H9 (cell line): Measurements from ENCODE around the gene GSK3A. TPM values are rescaled to one million over a fixed set of nuclear protein-coding genes. Genes with fewer than 3 reads are reported as not detected.
A peak's percentile ranks its signal among the peaks of the same experiment; 100 is the strongest.

ENCODE experiments used
- DNase-seq: peaks from one replicate; pipeline ENCODE4 v3.0.0-alpha.2; 2017
- H2AFZ ChIP-seq: one replicate; pipeline ENCODE4 v1.6.1; 2013; ENCODE audit warnings: mild to moderate bottlenecking, low read length, control low read depth, moderate library complexity
- H2AK5ac ChIP-seq: 2 replicates; pipeline ENCODE4 v1.6.1; 2013; ENCODE audit warnings: low read length, control low read depth, mixed read lengths; ENCODE audit not compliant: insufficient read length
- H2BK120ac ChIP-seq: one replicate; pipeline ENCODE4 v1.6.1; 2013; ENCODE audit warnings: low read depth, mild to moderate bottlenecking, low read length, control low read depth, inconsistent platforms; ENCODE audit not compliant: poor library complexity, severe bottlenecking
- H2BK12ac ChIP-seq: 2 replicates; pipeline ENCODE4 v1.6.1; 2013; ENCODE audit warnings: low read length, control low read depth, mixed read lengths, low read depth; ENCODE audit not compliant: insufficient read length
- H2BK15ac ChIP-seq: 2 replicates; pipeline ENCODE4 v1.6.1; 2013; ENCODE audit warnings: low read depth, low read length, control low read depth
- H2BK20ac ChIP-seq: one replicate; pipeline ENCODE4 v1.6.1; 2013; ENCODE audit warnings: low read depth, mild to moderate bottlenecking, low read length, control low read depth, inconsistent platforms; ENCODE audit not compliant: poor library complexity, severe bottlenecking
- H2BK5ac ChIP-seq: 2 replicates; pipeline ENCODE4 v1.6.1; 2013; ENCODE audit warnings: low read length, control low read depth, mixed read lengths; ENCODE audit not compliant: insufficient read length
- H3K14ac ChIP-seq: 2 replicates; pipeline ENCODE4 v1.6.1; 2013; ENCODE audit warnings: low read length, control low read depth; ENCODE audit not compliant: insufficient read depth
- H3K18ac ChIP-seq: 2 replicates; pipeline ENCODE4 v1.6.1; 2013; ENCODE audit warnings: low read depth, mild to moderate bottlenecking, mixed read lengths, low read length, control low read depth; ENCODE audit not compliant: insufficient read length
- H3K23ac ChIP-seq: 2 replicates; pipeline ENCODE4 v1.6.1; 2013; ENCODE audit warnings: low read length, control low read depth, mixed read lengths, low read depth; ENCODE audit not compliant: insufficient read length
- H3K23me2 ChIP-seq: 2 replicates; pipeline ENCODE4 v1.6.1; 2013; ENCODE audit warnings: low read depth, mild to moderate bottlenecking, mixed read lengths, low read length, control low read depth; ENCODE audit not compliant: insufficient read length, poor library complexity, severe bottlenecking
- H3K27ac ChIP-seq: 2 replicates; pipeline ENCODE4 v1.5.1; 2013; ENCODE audit warnings: low read length, control low read depth, mixed read lengths, low read depth; ENCODE audit not compliant: insufficient read length
- H3K27me3 ChIP-seq: 2 replicates; pipeline ENCODE4 v1.6.1; 2013; ENCODE audit warnings: low read length, control low read depth, inconsistent platforms; ENCODE audit not compliant: insufficient read depth
- H3K4ac ChIP-seq: 2 replicates; pipeline ENCODE4 v1.6.1; 2013; ENCODE audit warnings: low read depth, mild to moderate bottlenecking, control low read depth, inconsistent platforms, low read length, moderate library complexity
- H3K4me1 ChIP-seq: 2 replicates; pipeline ENCODE4 v1.6.1; 2013; ENCODE audit warnings: low read length, control low read depth, inconsistent platforms; ENCODE audit not compliant: insufficient read depth
- H3K4me2 ChIP-seq: 2 replicates; pipeline ENCODE4 v1.6.1; 2013; ENCODE audit warnings: low read length, control low read depth, mixed read lengths; ENCODE audit not compliant: insufficient read length, insufficient read depth
- H3K56ac ChIP-seq: 2 replicates; pipeline ENCODE4 v1.6.1; 2013; ENCODE audit warnings: low read depth, mild to moderate bottlenecking, mixed read lengths, low read length, control low read depth; ENCODE audit not compliant: insufficient read length
- H3K79me1 ChIP-seq: 2 replicates; pipeline ENCODE4 v1.6.1; 2013; ENCODE audit warnings: low read depth, mild to moderate bottlenecking, moderate library complexity, low read length, control low read depth, inconsistent platforms; ENCODE audit not compliant: insufficient read depth, poor library complexity, severe bottlenecking
- H3K79me2 ChIP-seq: 2 replicates; pipeline ENCODE4 v1.6.1; 2013; ENCODE audit warnings: low read length, control low read depth, inconsistent platforms; ENCODE audit not compliant: insufficient read depth
- H3K9ac ChIP-seq: 2 replicates; pipeline ENCODE4 v1.6.1; 2013; ENCODE audit warnings: low read length, control low read depth, mixed read lengths; ENCODE audit not compliant: insufficient read length; ENCODE audit errors: extremely low read depth
- H3K9me3 ChIP-seq: one replicate; pipeline ENCODE4 v1.6.1; 2013; ENCODE audit warnings: low read depth, low read length, inconsistent platforms; ENCODE audit not compliant: control insufficient read depth
- H3T11ph ChIP-seq: one replicate; pipeline ENCODE4 v1.6.1; 2013; ENCODE audit warnings: mild to moderate bottlenecking, low read length, control low read depth, inconsistent platforms
- H4K20me1 ChIP-seq: one replicate; pipeline ENCODE4 v1.6.1; 2013; ENCODE audit not compliant: control insufficient read depth, insufficient read length, insufficient read depth
- H4K5ac ChIP-seq: 2 replicates; pipeline ENCODE4 v1.6.1; 2013; ENCODE audit warnings: low read depth, mild to moderate bottlenecking, mixed read lengths, low read length, control low read depth; ENCODE audit not compliant: insufficient read length
- H4K8ac ChIP-seq: replicated peaks from 2 replicates; pipeline ENCODE4 v1.6.1; 2013; ENCODE audit warnings: low read length, control low read depth, mixed read lengths, low read depth; ENCODE audit not compliant: insufficient read length
- H4K91ac ChIP-seq: 2 replicates; pipeline ENCODE4 v1.6.1; 2013; ENCODE audit warnings: low read depth, mild to moderate bottlenecking, moderate library complexity, mixed read lengths, low read length, control low read depth; ENCODE audit not compliant: insufficient read length
- H3K27ac Mint-ChIP-seq, 3 experiments: 2 replicates in 2 of 3; 3 replicates in 1 of 3; pipeline ENCODE4 v1.8.0; 2020 to 2021; ENCODE audit warnings: mixed read lengths in 3 of 3, mild to moderate bottlenecking in 1 of 3, moderate library complexity in 1 of 3
- H3K27me3 Mint-ChIP-seq: 2 replicates; pipeline ENCODE4 v1.8.0; 2021; ENCODE audit warnings: low read depth, mild to moderate bottlenecking, moderate library complexity, mixed read lengths
- H3K36me3 Mint-ChIP-seq, 3 experiments: 2 replicates in 2 of 3; 3 replicates in 1 of 3; pipeline ENCODE4 v1.8.0; 2020 to 2021; ENCODE audit warnings: low read depth in 3 of 3, mixed read lengths in 3 of 3; ENCODE audit not compliant: insufficient read depth in 1 of 3
- H3K4me1 Mint-ChIP-seq, 2 experiments: 2 replicates each; pipeline ENCODE4 v1.8.0; 2020; ENCODE audit warnings: mixed read lengths in 2 of 2
- H3K4me3 Mint-ChIP-seq, 2 experiments: 2 replicates in 1 of 2; 3 replicates in 1 of 2; pipeline ENCODE4 v1.8.0; 2020 to 2021; ENCODE audit warnings: mild to moderate bottlenecking in 2 of 2, mixed read lengths in 2 of 2, moderate library complexity in 1 of 2
- H3K9me3 Mint-ChIP-seq, 2 experiments: 2 replicates in 1 of 2; 3 replicates in 1 of 2; pipeline ENCODE4 v1.8.0; 2020; ENCODE audit warnings: mild to moderate bottlenecking in 2 of 2, mixed read lengths in 2 of 2, moderate library complexity in 1 of 2
- CTCF ChIP-seq: fragments of 200-600 bp; sonication (generic); conservative IDR thresholded peaks from 3 replicates; pipeline ENCODE4 v1.8.0; 2021; ENCODE audit warnings: antibody characterized with exemption, mild to moderate bottlenecking
- WGBS: extraction: QIAGEN DNeasy Blood & Tissue Kit; methylation state at CpG from one replicate; pipeline ENCODE4 v1.1.7; 2013; ENCODE audit warnings: missing lambda C conversion rate, low lambda C conversion rate, mixed read lengths; ENCODE audit not compliant: insufficient read length; ENCODE audit errors: extremely low coverage; 5-methylcytosine and 5-hydroxymethylcytosine counted together
- total RNA-seq: library from RNA; stranded (reverse); gene quantifications from 2 replicates; pipeline ENCODE4 v1.2.1, GENCODE V29; 2021

Gene GSK3A
- total RNA-seq, 1 experiment from 2014 or later = 52.4 TPM

DNA sequence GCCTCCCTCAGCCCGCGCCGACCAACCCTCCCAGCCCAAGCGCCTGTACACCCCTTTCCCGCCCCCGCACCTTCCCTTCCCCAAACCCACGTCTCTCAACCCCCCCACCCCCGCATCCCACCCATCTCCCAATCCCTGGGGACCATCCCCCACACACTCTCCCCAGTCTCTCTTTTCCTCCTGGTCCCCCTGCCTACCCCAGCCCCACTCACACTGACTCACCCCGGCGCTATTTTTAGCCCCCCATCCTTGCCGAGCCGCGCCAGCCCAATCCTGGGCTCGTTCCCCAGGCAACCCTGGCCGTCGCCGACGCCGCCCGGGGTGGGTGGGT lies 38.4 kb upstream of the GSK3A start:
- Histone ChIP-seq H3K4me1 (peaks cover 8% of the 10 kb centered on the region; the same call in 1 of the 2 replicates), H2AK5ac (no peak overlapping the region), H3K4me2 (peak overlapping the region; percentile 7), H3K79me1 (peaks cover 6% of the 10 kb centered on the region), H3K14ac (no peak overlapping the region), H2BK20ac (no peak overlapping the region), H3K27ac (no peak overlapping the region), H3K4ac (no peak overlapping the region), H3K23me2 (peaks cover 19% of the 10 kb centered on the region), H4K91ac (no peak overlapping the region), H3K23ac (no peak overlapping the region), H3K18ac (no peak overlapping the region), H3K9me3 (no peaks in the 10 kb centered on the region), H2BK15ac (no peak overlapping the region), H2BK5ac (no peak overlapping the region), H3K27me3 (no peaks in the 10 kb centered on the region), H2AFZ (no peak overlapping the region), H4K20me1 (peaks cover 3% of the 10 kb centered on the region), H3K9ac (no peak overlapping the region), H3K56ac (no peak overlapping the region), H4K8ac (no peak overlapping the region), H3T11ph (no peak overlapping the region), H3K79me2 (peaks cover 3% of the 10 kb centered on the region; the same call in 1 of the 2 replicates), H4K5ac (no peak overlapping the region), H2BK120ac (no peak overlapping the region), H2BK12ac (no peak overlapping the region)
- TF ChIP-seq CTCF = no peak
- Mint-ChIP-seq H3K9me3 (no peaks in the 10 kb centered on the region; a peak in 2 of 5 replicates), H3K4me1 (peaks cover 37 to 43% of the 10 kb centered on the region in 2 experiments), H3K27me3 (no peaks in the 10 kb centered on the region; the same call in 1 of the 2 replicates), H3K36me3 (peaks cover 0 to 3% (median under 1%) of the 10 kb centered on the region in 3 experiments; a peak in 3 of 7 replicates), H3K4me3 (peak overlapping the region; percentile 57 to 85; a peak in 4 of 5 replicates), H3K27ac (no peak overlapping the region)
- WGBS = no CpG with 5 or more reads among the region's 20 CpGs
- no peak for DNase-seq
